Measurements from ENCODE around the gene SYT1.

DNA sequence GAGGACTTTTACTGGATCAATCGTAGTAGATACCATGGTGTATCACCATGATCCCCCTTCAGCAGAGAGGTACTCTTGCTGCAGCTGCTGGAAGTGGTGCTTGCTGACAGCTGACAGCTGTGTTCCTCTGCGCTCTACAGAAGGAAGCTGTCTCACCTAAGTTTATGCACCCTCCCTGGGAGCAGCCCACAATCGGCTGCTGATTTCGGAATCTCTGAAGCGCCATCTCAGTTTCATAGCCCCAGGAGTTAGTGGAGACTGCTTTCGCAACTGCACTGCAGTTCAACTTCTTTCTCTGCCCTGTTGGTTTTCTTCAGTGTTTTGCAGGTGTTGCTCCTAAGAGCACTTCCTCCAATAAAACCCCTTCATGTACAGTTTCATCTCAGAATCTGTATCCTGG, 588.3 kb downstream of the SYT1 start:
- TF ChIP-seq POLR2A (IDR thresholded peaks at IDR 0.05; ENCODE audit: low read depth, low read length) (no peak), CTCF (conservative IDR thresholded peaks at IDR 0.05; ENCODE audit: low read depth, low read length) (no peak), NFE2L2 (IDR thresholded peaks at IDR 0.05; ENCODE audit: low read depth, low read length) (no peak), CHD1 (IDR thresholded peaks at IDR 0.05; ENCODE audit: low read depth, low read length) (no peak), FOS (IDR thresholded peaks at IDR 0.05; ENCODE audit: low read depth, low read length) (no peak), SMC3 (IDR thresholded peaks at IDR 0.05; ENCODE audit: low read depth, low read length) (no peak), RAD21 (IDR thresholded peaks at IDR 0.05; ENCODE audit: low read length) (no peak), RCOR1 (IDR thresholded peaks at IDR 0.05; ENCODE audit: insufficient replicate concordance, low read length) (no peak), BHLHE40 (IDR thresholded peaks at IDR 0.05; ENCODE audit: low read depth, low read length) (no peak), CEBPB (IDR thresholded peaks at IDR 0.05; ENCODE audit: low read depth, low read length) (no peak), MXI1 (IDR thresholded peaks at IDR 0.05; ENCODE audit: borderline replicate concordance, low read depth, low read length) (no peak)
- TF ChIP-seq, protein P1, sequence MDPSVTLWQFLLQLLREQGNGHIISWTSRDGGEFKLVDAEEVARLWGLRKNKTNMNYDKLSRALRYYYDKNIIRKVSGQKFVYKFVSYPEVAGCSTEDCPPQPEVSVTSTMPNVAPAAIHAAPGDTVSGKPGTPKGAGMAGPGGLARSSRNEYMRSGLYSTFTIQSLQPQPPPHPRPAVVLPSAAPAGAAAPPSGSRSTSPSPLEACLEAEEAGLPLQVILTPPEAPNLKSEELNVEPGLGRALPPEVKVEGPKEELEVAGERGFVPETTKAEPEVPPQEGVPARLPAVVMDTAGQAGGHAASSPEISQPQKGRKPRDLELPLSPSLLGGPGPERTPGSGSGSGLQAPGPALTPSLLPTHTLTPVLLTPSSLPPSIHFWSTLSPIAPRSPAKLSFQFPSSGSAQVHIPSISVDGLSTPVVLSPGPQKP (IDR thresholded peaks at IDR 0.05; ENCODE audit: borderline replicate concordance, low read depth, low read length), result no peak
- TF ChIP-seq, protein P2, sequence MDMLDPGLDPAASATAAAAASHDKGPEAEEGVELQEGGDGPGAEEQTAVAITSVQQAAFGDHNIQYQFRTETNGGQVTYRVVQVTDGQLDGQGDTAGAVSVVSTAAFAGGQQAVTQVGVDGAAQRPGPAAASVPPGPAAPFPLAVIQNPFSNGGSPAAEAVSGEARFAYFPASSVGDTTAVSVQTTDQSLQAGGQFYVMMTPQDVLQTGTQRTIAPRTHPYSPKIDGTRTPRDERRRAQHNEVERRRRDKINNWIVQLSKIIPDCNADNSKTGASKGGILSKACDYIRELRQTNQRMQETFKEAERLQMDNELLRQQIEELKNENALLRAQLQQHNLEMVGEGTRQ (IDR thresholded peaks at IDR 0.05; ENCODE audit: low read depth, low read length), result no peak
